CD14-positive monocyte (primary cell): ENCODE measurements around the gene TMEM185B. TPM values are rescaled to one million over a fixed set of nuclear protein-coding genes. Genes with fewer than 3 reads are reported as not detected.

Experiments used
- DNase-seq, 3 donors: peaks; one replicate each; pipeline ENCODE4 v3.0.0-alpha.2; 2011 to 2022
- H2AFZ ChIP-seq: 2 replicates; pipeline ENCODE4 v1.6.0; 2012; ENCODE audit warnings: mild to moderate bottlenecking, low read depth, low read length, inconsistent platforms; ENCODE audit not compliant: insufficient read depth, poor library complexity, severe bottlenecking
- H3K27ac ChIP-seq, 2 donors: 1 replicate in 1 of 2; 2 replicates in 1 of 2; pipeline ENCODE4 v1.5.1; 2012 to 2013; ENCODE audit warnings: low read length in 2 of 2, control low read depth in 1 of 2, inconsistent platforms in 1 of 2, low read depth in 1 of 2, mild to moderate bottlenecking in 1 of 2
- H3K27me3 ChIP-seq, 2 donors: one replicate each; pipeline versions ENCODE4 v1.6.0 to v1.6.1; 2011 to 2013; ENCODE audit warnings: low read length in 2 of 2; ENCODE audit not compliant: control insufficient read depth in 2 of 2, insufficient read depth in 2 of 2
- H3K36me3 ChIP-seq, 2 donors: replicated peaks in 1 of 2; 1 replicate in 1 of 2; 2 replicates in 1 of 2; pipeline versions ENCODE4 v1.5.1 to v1.6.1; 2012 to 2013; ENCODE audit warnings: low read length in 2 of 2, control low read depth in 1 of 2, inconsistent platforms in 1 of 2, mild to moderate bottlenecking in 1 of 2; ENCODE audit not compliant: insufficient read depth in 2 of 2, control insufficient read depth in 1 of 2
- H3K4me1 ChIP-seq, 2 donors: 1 replicate in 1 of 2; 2 replicates in 1 of 2; pipeline versions ENCODE4 v1.5.1 to v1.6.1; 2012 to 2013; ENCODE audit warnings: low read length in 2 of 2, control low read depth in 1 of 2, inconsistent platforms in 1 of 2, mild to moderate bottlenecking in 1 of 2, moderate library complexity in 1 of 2; ENCODE audit not compliant: insufficient read depth in 2 of 2, control insufficient read depth in 1 of 2
- H3K4me2 ChIP-seq: replicated peaks from 2 replicates; pipeline ENCODE3; 2012; ENCODE audit warnings: low read length, moderate library complexity, mild to moderate bottlenecking; ENCODE audit not compliant: poor library complexity, severe bottlenecking; ENCODE audit errors: extremely low read depth
- H3K4me3 ChIP-seq, 3 experiments: fragments of 200-600 bp in 1 of 3; sonication (generic) in 1 of 3; replicated peaks in 1 of 3; 1 replicate in 2 of 3; 2 replicates in 1 of 3; pipeline ENCODE4 v1.5.1; 2011 to 2013; ENCODE audit warnings: low read length in 3 of 3, mild to moderate bottlenecking in 3 of 3, control low read depth in 2 of 3, low read depth in 2 of 3, inconsistent platforms in 1 of 3, moderate library complexity in 1 of 3
- H3K79me2 ChIP-seq: 2 replicates; pipeline ENCODE4 v1.6.0; 2012; ENCODE audit warnings: mild to moderate bottlenecking, control low read depth, inconsistent platforms, low read length, moderate library complexity; ENCODE audit not compliant: insufficient read depth
- H3K9ac ChIP-seq: 2 replicates; pipeline ENCODE4 v1.6.0; 2017; ENCODE audit warnings: low read length, mild to moderate bottlenecking; ENCODE audit not compliant: insufficient read depth, poor library complexity, severe bottlenecking
- H3K9me3 ChIP-seq, 2 donors: replicated peaks in 1 of 2; 1 replicate in 1 of 2; 2 replicates in 1 of 2; pipeline versions ENCODE4 v1.5.1 to v1.6.1; 2012 to 2013; ENCODE audit warnings: low read length in 2 of 2, control low read depth in 1 of 2; ENCODE audit not compliant: control insufficient read depth in 1 of 2, insufficient read depth in 1 of 2
- H4K20me1 ChIP-seq: 2 replicates; pipeline ENCODE4 v1.6.0; 2012; ENCODE audit warnings: mild to moderate bottlenecking, low read length, control low read depth, moderate library complexity; ENCODE audit not compliant: insufficient read depth
- H3K27ac Mint-ChIP-seq, 7 donors: one replicate each; pipeline ENCODE4 v1.8.0; 2020; ENCODE audit warnings: mild to moderate bottlenecking in 7 of 7, mixed read lengths in 7 of 7, moderate library complexity in 6 of 7, inconsistent platforms in 2 of 7
- H3K27me3 Mint-ChIP-seq, 3 donors: one replicate each; pipeline ENCODE4 v1.8.0; 2021 to 2022; ENCODE audit warnings: low read depth in 3 of 3, mild to moderate bottlenecking in 3 of 3, mixed read lengths in 3 of 3, moderate library complexity in 3 of 3, inconsistent platforms in 1 of 3
- H3K36me3 Mint-ChIP-seq, 2 donors: one replicate each; pipeline ENCODE4 v1.8.0; 2020; ENCODE audit warnings: mixed read lengths in 2 of 2, inconsistent platforms in 1 of 2, mild to moderate bottlenecking in 1 of 2
- H3K4me1 Mint-ChIP-seq: one replicate; pipeline ENCODE4 v1.8.0; 2020; ENCODE audit warnings: mild to moderate bottlenecking, mixed read lengths
- H3K4me3 Mint-ChIP-seq, 2 donors: one replicate each; pipeline ENCODE4 v1.8.0; 2020; ENCODE audit warnings: mild to moderate bottlenecking in 2 of 2, mixed read lengths in 2 of 2, moderate library complexity in 1 of 2
- H3K9me3 Mint-ChIP-seq, 7 donors: one replicate each; pipeline ENCODE4 v1.8.0; 2020 to 2022; ENCODE audit warnings: mixed read lengths in 7 of 7, mild to moderate bottlenecking in 6 of 7, moderate library complexity in 6 of 7, inconsistent platforms in 2 of 7
- WGBS: methylation state at CpG from one replicate; pipeline ENCODE4 v1.1.5; 2013; ENCODE audit warnings: missing lambda C conversion rate; ENCODE audit not compliant: insufficient coverage; 5-methylcytosine and 5-hydroxymethylcytosine counted together
- intact Hi-C, 2 donors: fragments of 100-400 bp; cut with micrococcal nuclease; formaldehyde crosslinking; loops; one replicate each; pipeline versions ENCODE4 v1.15.0 to v1.15.1; 2023
- polyA plus RNA-seq, 3 donors: library from polyadenylated mRNA; depleted of rRNA in 1 of 3; unstranded in 2 of 3; stranded (reverse) in 1 of 3; fragments of 300-500 nt in 2 of 3; fragments of >200 nt in 1 of 3; fragmentation: Illumina TruSeq in 2 of 3; gene quantifications; 1 replicate in 2 of 3; 2 replicates in 1 of 3; pipeline ENCODE4 v1.2.3, GENCODE V29; 2012 to 2021
- TF ChIP-seq, protein P1 (sequence below): fragments of 200-600 bp; IDR thresholded peaks from one replicate; pipeline ENCODE4 v1.8.0; 2022; ENCODE audit warnings: antibody characterized with exemption, mild to moderate bottlenecking

The TMEM185B gene
- polyA plus RNA-seq, 3 donors: 9.7 to 20.4 (median 18.1) TPM

DNA sequence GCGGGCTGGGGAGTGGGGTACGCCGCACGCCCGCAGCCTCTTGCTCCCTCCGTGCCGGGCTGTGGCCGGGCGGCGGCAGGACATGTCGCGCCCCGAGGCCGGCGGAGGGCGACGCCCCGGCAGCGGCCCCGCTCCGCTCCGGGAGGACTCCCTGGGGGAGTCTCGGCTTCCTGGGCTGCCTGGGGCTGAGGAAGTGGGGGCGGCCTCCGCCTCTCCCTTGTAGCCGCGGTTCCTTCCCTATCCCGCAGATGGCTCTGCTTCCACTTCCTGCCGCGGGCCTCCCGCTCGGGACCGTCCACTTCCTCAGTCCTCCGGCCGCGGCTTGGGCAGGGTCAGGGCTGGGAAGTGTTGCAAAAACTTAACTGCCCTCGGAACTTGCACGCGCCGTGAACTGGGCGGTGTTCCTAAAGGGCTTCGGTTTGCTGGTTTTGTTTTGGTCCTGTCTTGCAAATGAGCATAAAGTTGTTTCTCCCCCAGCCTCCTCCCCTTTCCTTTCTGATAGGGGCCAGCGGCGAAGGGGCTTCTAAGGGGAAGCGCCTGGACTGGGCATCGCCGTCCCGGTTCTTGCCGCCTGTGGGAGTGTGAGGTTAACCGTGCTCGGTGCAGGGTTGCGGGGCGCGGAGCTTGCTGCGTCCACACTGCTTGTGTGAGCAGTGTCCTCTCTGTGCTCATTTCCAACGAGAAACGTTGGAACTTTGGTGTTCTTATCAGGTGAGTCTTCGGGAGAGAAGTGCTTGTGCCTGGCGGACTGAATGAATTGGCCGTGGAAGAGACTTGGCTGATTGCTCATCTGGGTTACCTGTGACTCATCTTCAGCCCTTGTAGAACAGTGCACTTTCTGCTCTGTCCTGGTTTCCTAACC lies 30.1 kb upstream of the TMEM185B start:
- TF ChIP-seq, protein P1, sequence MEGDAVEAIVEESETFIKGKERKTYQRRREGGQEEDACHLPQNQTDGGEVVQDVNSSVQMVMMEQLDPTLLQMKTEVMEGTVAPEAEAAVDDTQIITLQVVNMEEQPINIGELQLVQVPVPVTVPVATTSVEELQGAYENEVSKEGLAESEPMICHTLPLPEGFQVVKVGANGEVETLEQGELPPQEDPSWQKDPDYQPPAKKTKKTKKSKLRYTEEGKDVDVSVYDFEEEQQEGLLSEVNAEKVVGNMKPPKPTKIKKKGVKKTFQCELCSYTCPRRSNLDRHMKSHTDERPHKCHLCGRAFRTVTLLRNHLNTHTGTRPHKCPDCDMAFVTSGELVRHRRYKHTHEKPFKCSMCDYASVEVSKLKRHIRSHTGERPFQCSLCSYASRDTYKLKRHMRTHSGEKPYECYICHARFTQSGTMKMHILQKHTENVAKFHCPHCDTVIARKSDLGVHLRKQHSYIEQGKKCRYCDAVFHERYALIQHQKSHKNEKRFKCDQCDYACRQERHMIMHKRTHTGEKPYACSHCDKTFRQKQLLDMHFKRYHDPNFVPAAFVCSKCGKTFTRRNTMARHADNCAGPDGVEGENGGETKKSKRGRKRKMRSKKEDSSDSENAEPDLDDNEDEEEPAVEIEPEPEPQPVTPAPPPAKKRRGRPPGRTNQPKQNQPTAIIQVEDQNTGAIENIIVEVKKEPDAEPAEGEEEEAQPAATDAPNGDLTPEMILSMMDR: peak; percentile 42
- intact Hi-C loops: no loop called here
- peak overlapping the region; percentile 70 to 85 for H3K27ac ChIP-seq
- peak overlapping the region; percentile 92 to 99 for H3K4me3 Mint-ChIP-seq
- peak overlapping the region; percentile 58 to 96 (median 87) for H3K4me3 ChIP-seq
- H2AFZ ChIP-seq: peak overlapping the region; percentile 94
- DNase-seq: peak; percentile 88 to 92 (median 92)
- peaks cover 2 to 11% (median 10%) of the 10 kb centered on the region in 3 donors for H3K27me3 Mint-ChIP-seq
- H3K4me1 ChIP-seq: peaks cover 58 to 63% of the 10 kb centered on the region in 2 donors
- H4K20me1 ChIP-seq: peaks cover 51% of the 10 kb centered on the region
- H3K4me2 ChIP-seq: peak overlapping the region; percentile 81
- no peaks in the 10 kb centered on the region for H3K27me3 ChIP-seq
- peaks cover 0 to 5% (median 2%) of the 10 kb centered on the region in 7 donors for H3K9me3 Mint-ChIP-seq
- no peaks in the 10 kb centered on the region for H3K36me3 ChIP-seq
- 0% methylated on average over 36 of the region's 60 CpGs for WGBS
- H3K4me1 Mint-ChIP-seq: peaks cover 57% of the 10 kb centered on the region
- peaks cover 11 to 16% of the 10 kb centered on the region in 2 donors for H3K36me3 Mint-ChIP-seq
- H3K27ac Mint-ChIP-seq: peak overlapping the region; percentile 90 to 97 (median 93)
- H3K79me2 ChIP-seq: peaks cover 50% of the 10 kb centered on the region
- H3K9me3 ChIP-seq: no peaks in the 10 kb centered on the region
- peak overlapping the region; percentile 83 for H3K9ac ChIP-seq

GRCh38 chr2:120252225-120253020 lies 29.2 kb upstream of the TMEM185B start, which contains the start of gene RALB:
RALB (plus strand) TSS chr2:120252852; CDS start chr2:120278665, 25,813 bp downstream.
- H3K36me3 Mint-ChIP-seq: peaks cover 9 to 12% of the 10 kb centered on the region in 2 donors
- DNase-seq: peak; percentile 95 to 98 (median 97)
- Histone ChIP-seq H3K27ac (peak within 1 kb of the TSS; percentile 70 to 85), H4K20me1 (peaks cover 43% of the 10 kb centered on the region), H3K9ac (peak within 1 kb of the TSS; percentile 83), H3K4me1 (peaks cover 49 to 55% of the 10 kb centered on the region in 2 donors), H3K79me2 (peaks cover 42% of the 10 kb centered on the region), H3K36me3 (no peaks in the 10 kb centered on the region), H2AFZ (peak within 1 kb of the TSS; percentile 94), H3K27me3 (no peaks in the 10 kb centered on the region), H3K4me2 (peak within 1 kb of the TSS; percentile 81), H3K9me3 (no peaks in the 10 kb centered on the region), H3K4me3 (peak within 1 kb of the TSS; percentile 58 to 96 (median 87))
- intact Hi-C loops: no loop called here
- under 1% methylated on average over 70 of the region's 71 CpGs for WGBS
- peaks cover 0 to 5% (median 0%) of the 10 kb centered on the region in 7 donors for H3K9me3 Mint-ChIP-seq
- peak within 1 kb of the TSS; percentile 96 to 100 for H3K4me3 Mint-ChIP-seq
- peaks cover 49% of the 10 kb centered on the region for H3K4me1 Mint-ChIP-seq
- peaks cover 7 to 13% (median 13%) of the 10 kb centered on the region in 3 donors for H3K27me3 Mint-ChIP-seq
- peak within 1 kb of the TSS; percentile 90 to 97 (median 94) for H3K27ac Mint-ChIP-seq
- TF ChIP-seq, protein P1: no peak
